Body of pancreas (tissue), 4 donors: ENCODE data around the gene COL26A1.

Source experiments
- CTCF ChIP-seq, 7 experiments: fragments of 450-650 bp in 4 of 7; fragments of 200-600 bp in 3 of 7; sonication (generic) in 3 of 7; IDR thresholded peaks; one replicate each; pipeline ENCODE4 v1.5.1; 2016 to 2019; ENCODE audit warnings: antibody characterized with exemption in 7 of 7
- POLR2A ChIP-seq, 3 donors: fragments of 450-650 bp; IDR thresholded peaks; one replicate each; pipeline ENCODE4 v1.6.1; 2016; ENCODE audit warnings: antibody characterized with exemption in 3 of 3, mild to moderate bottlenecking in 2 of 3

GRCh38 chr7:101602082-101602481, 239.4 kb downstream of the COL26A1 start:
- TF ChIP-seq POLR2A (IDR thresholded peaks at IDR 0.05) = no peak
- TF ChIP-seq CTCF (IDR thresholded peaks at IDR 0.05) = no peak
